ENCODE results near the gene KIF1A.

KIF1A gene

DNA sequence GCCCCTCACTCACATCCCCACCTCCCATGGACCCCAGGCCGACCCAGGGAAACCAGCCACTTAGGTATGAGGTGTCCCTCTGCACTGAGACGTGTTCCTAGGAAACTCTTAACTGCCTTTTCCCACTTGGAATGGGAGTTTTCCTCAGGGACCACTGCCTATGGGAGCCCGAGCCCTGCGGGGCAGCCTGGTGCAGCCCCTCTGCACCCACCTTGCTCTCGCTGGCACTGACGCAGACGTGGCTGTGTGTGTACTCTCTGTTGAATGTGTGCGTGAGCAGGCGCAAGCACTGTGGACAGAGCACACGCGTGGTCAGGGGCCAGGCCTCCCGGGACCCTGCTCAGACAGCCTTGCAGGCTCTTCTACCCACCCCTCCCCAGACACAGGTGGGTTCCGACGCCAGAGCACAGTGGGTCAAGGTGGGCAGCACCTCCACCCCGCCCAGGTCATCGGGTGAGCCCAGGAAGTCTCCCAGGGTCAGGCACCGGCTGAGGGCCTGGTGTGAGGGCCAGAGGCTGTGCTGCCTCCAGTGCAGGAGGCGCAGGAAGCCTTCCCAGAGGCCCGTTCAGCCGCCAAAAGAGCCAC lies 98.3 kb downstream of the KIF1A start:
- H3K4me1 Mint-ChIP-seq, result no peaks in the 10 kb centered on the region
- no peak overlapping the region for H3K27ac Mint-ChIP-seq
- DNase-seq, result no peak
- H3K4me3 Mint-ChIP-seq, result no peak overlapping the region
- H3K36me3 Mint-ChIP-seq, result no peaks in the 10 kb centered on the region
- no peaks in the 10 kb centered on the region for H3K9me3 Mint-ChIP-seq
- H3K27me3 Mint-ChIP-seq, result no peaks in the 10 kb centered on the region
- CTCF ChIA-PET, result no interaction called here

GRCh38 chr2:240720686-240721595 lies 99.1 kb downstream of the KIF1A start:
- no peaks in the 10 kb centered on the region for H3K36me3 Mint-ChIP-seq
- H3K27me3 Mint-ChIP-seq, result peaks cover 3% of the 10 kb centered on the region
- no peak overlapping the region for H3K27ac Mint-ChIP-seq
- H3K4me1 Mint-ChIP-seq, result no peaks in the 10 kb centered on the region
- CTCF ChIA-PET, result interaction anchor here (0.9 kb wide), 1 partner anchor 109 kb away, joined by 3 read pairs; no protein-coding TSS in a partner anchor
- DNase-seq, result no peak
- H3K4me3 Mint-ChIP-seq, result no peak overlapping the region
- H3K9me3 Mint-ChIP-seq, result no peaks in the 10 kb centered on the region

DNA sequence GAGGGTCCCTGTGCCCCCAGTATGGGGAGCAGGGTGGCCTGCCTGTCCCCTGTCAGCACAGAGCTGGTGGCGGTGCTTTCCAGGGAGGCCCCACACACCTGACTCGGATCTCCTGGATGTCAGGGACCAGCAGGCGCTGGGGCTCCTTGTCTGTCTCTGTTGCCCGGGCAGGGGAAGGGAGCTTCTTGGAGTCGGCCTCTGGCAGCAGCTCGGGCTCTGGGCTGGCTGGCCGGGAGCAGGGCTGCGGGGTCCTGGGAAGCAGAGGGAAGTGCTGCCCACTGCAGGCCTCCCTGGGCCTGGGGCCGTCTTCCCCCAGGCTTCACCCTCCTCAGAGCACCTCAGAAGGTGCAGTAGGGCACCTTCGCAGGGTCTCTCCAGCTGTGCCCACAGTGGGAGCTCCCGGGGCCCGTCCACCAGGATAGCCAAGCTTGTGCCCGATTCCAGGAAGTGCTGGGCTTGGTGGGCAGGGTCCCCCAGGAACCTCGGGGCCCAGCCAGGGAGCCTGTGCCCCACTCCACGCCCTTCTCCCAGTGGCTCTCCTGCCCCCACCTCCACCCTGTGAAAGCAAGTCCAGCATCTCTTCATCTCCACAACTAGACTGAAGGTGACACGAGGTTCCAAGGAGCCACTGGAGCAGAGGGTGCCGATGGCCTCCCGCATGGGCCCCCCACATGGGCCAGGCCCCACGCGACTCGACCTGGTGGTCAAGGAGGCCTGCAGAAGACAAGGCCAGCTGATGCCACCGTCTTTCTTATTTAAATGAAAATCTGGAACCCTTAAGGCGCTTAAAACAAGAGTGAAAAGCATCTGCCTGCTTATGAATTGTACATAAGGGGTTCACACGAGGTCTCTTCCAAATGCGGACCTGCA lies 100.1 kb downstream of the KIF1A start:
- DNase-seq, result no peak
- H3K27me3 Mint-ChIP-seq, result peaks cover 3% of the 10 kb centered on the region
- H3K4me3 Mint-ChIP-seq, result no peak overlapping the region
- no peaks in the 10 kb centered on the region for H3K9me3 Mint-ChIP-seq
- no peaks in the 10 kb centered on the region for H3K4me1 Mint-ChIP-seq
- no peaks in the 10 kb centered on the region for H3K36me3 Mint-ChIP-seq
- no peak overlapping the region for H3K27ac Mint-ChIP-seq
- CTCF ChIA-PET, result interaction anchor here (0.9 kb wide), 1 partner anchor 108 kb away, joined by 3 read pairs; no protein-coding TSS in a partner anchor

DNA sequence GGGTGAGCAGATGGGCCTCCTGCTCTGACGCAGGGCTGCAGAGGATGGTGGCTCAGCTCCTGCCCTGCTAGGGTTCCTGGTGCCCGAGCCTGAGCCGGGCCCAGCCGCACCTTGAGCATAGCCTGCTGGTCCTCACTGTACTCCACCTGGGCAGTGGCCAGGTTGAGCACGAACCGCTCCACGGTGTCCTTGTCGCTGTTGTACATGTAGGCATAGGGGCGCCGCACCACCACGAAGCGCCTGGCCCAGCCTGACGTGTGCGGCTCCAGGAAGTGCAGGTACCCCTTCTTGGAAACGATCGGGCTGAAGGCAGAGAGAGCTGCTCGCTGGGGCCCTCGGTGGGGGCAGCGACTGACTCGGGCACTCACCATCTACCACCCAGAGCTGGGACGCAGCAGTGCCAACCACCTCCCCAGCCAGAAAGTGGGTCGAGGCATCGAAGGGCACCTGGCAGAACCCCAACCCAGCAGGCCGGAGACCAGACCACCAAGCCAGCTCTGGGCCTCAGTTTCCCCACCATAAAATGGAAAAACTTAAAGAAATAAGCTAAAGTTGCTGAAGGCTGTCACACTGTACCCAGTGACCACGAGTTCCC lies 101.0 kb downstream of the KIF1A start:
- CTCF ChIA-PET, result no interaction called here
- H3K9me3 Mint-ChIP-seq, result no peaks in the 10 kb centered on the region
- no peak for DNase-seq
- no peak overlapping the region for H3K4me3 Mint-ChIP-seq
- no peak overlapping the region for H3K27ac Mint-ChIP-seq
- no peaks in the 10 kb centered on the region for H3K36me3 Mint-ChIP-seq
- peaks cover 3% of the 10 kb centered on the region for H3K27me3 Mint-ChIP-seq
- H3K4me1 Mint-ChIP-seq, result no peaks in the 10 kb centered on the region

DNA sequence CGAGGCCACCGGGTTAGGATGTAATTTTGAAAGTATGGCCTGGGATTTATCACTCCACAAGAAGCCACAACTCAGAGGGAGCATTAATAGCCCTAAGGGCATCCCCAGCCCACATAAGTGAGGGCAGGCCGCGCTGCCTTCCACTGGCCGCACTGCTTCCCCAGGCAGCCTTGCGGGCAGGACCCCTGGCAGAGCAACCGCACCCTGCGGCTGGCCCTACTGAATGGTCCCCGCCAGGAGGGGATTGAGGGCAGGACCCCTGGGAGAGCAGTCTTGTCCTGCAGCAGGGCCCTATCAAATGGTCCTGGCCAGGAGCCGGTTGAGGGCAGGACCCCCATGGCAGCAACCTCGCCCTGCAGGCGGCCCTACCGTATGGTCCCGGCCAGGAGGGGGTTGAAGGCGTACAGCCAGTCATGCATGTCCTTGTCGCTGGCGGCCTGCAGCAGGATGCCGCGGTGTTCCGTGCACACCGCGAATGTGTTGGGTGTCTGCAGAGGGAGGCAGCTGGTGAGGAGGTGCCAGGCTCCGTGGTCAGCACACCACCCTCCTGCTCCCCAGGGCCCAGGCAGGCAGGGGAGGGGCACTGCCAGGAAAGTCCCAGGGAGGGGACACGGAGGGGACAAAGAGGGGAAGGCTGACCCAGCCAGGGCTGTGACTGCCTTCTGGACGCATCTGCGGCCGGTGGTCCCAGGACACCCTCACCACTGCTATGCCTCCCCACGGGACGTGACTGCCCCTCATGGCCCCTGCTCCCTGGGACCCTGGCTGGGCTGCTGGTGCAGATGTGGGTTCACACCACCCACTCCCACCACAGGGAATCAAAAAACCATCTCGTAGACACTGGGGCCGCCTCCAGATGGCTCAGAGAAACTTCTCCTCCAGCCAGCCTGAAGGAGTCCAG lies 102.1 kb downstream of the KIF1A start:
- H3K4me3 Mint-ChIP-seq, result no peak overlapping the region
- H3K27me3 Mint-ChIP-seq, result peaks cover 3% of the 10 kb centered on the region
- H3K27ac Mint-ChIP-seq, result no peak overlapping the region
- H3K36me3 Mint-ChIP-seq, result no peaks in the 10 kb centered on the region
- no peak for DNase-seq
- no peaks in the 10 kb centered on the region for H3K9me3 Mint-ChIP-seq
- H3K4me1 Mint-ChIP-seq, result no peaks in the 10 kb centered on the region
- CTCF ChIA-PET, result no interaction called here

GRCh38 chr2:240717181-240717641 lies 102.8 kb downstream of the KIF1A start:
- Mint-ChIP-seq H3K4me3 (no peak overlapping the region), H3K27ac (no peak overlapping the region), H3K4me1 (no peaks in the 10 kb centered on the region), H3K27me3 (peaks cover 3% of the 10 kb centered on the region), H3K36me3 (no peaks in the 10 kb centered on the region), H3K9me3 (no peaks in the 10 kb centered on the region)
- CTCF ChIA-PET, result no interaction called here
- DNase-seq, result no peak

GRCh38 chr2:240716130-240716798 lies 103.8 kb downstream of the KIF1A start:
- CTCF ChIA-PET, result no interaction called here
- Mint-ChIP-seq H3K4me1 (no peaks in the 10 kb centered on the region), H3K4me3 (no peak overlapping the region), H3K27me3 (peaks cover 3% of the 10 kb centered on the region), H3K36me3 (no peaks in the 10 kb centered on the region), H3K27ac (no peak overlapping the region), H3K9me3 (no peaks in the 10 kb centered on the region)
- no peak for DNase-seq

DNA sequence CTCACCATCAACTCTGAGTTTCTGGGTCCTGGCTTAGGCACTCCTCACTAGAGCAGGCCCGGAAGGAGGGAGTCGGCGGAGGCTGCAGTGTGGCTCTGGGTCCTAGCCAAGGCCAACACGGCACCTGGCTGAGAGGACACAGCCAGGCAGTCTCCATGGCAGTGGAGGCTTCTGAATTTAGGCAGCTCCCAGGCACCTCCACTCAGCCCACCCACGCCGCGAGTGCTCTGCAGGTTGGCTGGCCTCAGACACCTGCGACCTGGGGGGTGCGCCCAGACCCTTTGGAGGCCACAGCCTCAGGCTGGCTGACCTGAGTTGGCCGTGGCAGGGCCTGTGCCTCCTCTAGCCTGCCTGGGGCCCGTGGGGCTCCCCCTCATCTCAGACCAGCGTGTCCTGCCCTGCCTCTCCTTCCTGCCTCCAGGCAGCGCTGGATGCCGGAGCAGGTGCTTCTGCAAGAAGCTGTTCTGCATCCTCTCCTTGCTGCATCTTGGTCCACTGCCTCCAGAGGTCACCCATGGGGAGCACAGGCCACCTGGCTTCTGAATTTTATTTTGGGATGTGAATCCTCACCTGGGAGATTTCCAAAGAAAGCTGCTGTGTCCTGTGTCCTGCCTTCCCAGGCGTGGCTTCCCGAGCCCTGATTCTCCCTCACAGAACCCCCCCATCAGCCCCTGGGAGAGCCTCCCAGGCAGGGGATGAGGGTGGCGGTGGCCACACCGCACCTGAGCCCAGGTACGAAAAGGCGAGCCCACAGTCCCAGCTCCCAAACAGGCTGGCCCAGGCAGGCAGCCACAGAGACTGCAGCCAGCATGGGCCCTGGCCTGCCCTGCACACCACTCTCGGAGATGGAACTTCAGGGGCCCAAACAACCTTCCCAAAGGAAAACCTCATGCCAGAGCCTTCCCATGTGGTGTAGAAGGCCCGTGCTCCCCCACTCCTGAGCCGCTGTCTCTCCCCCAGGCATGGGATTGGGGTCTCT lies 105.0 kb downstream of the KIF1A start:
- CTCF ChIA-PET, result no interaction called here
- Mint-ChIP-seq H3K27me3 (peaks cover 3% of the 10 kb centered on the region), H3K4me1 (no peaks in the 10 kb centered on the region), H3K36me3 (no peaks in the 10 kb centered on the region), H3K4me3 (no peak overlapping the region), H3K27ac (no peak overlapping the region), H3K9me3 (no peaks in the 10 kb centered on the region)
- no peak for DNase-seq

DNA sequence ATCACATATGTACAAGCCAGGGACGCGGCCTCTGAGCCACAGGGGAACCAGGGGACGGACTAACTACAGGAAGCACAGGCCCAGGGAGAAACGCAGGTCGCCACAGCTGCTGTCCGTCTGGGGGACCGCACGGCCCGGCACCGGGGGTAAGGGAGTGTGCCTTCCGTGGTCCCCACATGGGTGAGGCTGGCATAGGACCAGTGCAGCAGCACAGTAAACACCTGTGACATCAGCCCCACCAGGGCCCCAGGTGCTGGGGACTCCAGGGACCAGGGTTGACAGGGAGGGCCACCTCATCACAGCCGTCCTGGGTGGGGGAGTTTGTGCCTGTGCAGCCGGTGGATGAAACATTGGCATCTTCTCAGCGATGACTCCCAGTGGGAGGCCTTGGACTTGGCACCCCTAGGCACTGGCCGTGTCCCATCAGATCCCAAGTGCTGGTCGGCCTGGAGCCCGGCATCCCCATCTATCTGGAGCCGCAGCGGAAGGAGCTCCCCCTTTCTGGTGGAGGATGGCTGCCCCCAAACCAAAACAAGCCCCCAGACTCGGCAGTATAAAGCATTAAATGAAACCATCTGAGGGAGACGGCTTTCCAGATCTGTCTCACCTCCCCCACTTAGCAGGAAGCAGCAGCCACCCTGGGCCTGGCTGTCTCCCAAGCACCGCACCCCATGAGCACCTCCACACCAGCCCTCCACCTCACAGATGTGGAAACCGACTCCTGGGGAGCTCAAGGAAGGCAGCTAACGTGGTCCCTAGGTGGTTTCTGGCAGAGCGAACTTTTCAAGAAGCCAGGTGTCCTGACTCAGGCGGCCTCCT lies 105.9 kb downstream of the KIF1A start:
- Mint-ChIP-seq H3K27me3 (peaks cover 10% of the 10 kb centered on the region), H3K4me3 (no peak overlapping the region), H3K4me1 (no peaks in the 10 kb centered on the region), H3K36me3 (no peaks in the 10 kb centered on the region), H3K27ac (no peak overlapping the region), H3K9me3 (no peaks in the 10 kb centered on the region)
- no peak for DNase-seq
- CTCF ChIA-PET, result no interaction called here

GRCh38 chr2:240713071-240713927 lies 106.7 kb downstream of the KIF1A start:
- DNase-seq, result no peak
- CTCF ChIA-PET, result no interaction called here
- Mint-ChIP-seq H3K27ac (no peak overlapping the region), H3K4me1 (no peaks in the 10 kb centered on the region), H3K36me3 (no peaks in the 10 kb centered on the region), H3K4me3 (no peak overlapping the region), H3K27me3 (peaks cover 17% of the 10 kb centered on the region), H3K9me3 (no peaks in the 10 kb centered on the region)

DNA sequence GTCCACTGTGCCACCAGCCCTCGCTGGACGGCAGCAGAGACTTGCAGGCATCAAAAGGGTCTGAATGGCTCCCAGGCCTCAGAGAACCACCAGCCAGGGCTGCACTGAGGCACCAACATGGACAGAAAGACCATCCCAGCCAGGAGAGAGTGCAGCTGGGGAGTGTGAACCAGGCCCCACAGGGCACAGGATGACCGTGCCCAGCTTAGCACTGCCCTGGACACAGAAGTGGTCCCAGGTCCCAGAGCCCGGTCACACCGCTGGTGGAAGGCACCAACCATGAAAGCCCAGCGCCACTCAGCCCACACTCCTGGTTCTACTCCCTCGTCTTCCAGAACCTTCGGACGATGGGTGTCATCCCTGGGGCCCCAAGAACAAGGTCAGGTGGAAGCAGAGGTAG lies 107.9 kb downstream of the KIF1A start:
- H3K4me3 Mint-ChIP-seq, result no peak overlapping the region
- H3K4me1 Mint-ChIP-seq, result no peaks in the 10 kb centered on the region
- H3K36me3 Mint-ChIP-seq, result no peaks in the 10 kb centered on the region
- CTCF ChIA-PET, result no interaction called here
- no peaks in the 10 kb centered on the region for H3K9me3 Mint-ChIP-seq
- peaks cover 28% of the 10 kb centered on the region for H3K27me3 Mint-ChIP-seq
- no peak overlapping the region for H3K27ac Mint-ChIP-seq
- no peak for DNase-seq

Measured in activated naive CD4-positive, alpha-beta T cell treated with anti-CD3 and anti-CD28 coated beads, Interleukin-2, amount 10 ng/mL, durations not matched to agents 7 days and 5 days (primary cell).